ENCODE data around the gene GTF3C1. TPM values are rescaled to one million over a fixed set of nuclear protein-coding genes. Genes with fewer than 3 reads are reported as not detected.

Gene GTF3C1
- total RNA-seq, 2 donors from 2014 or later, result 45.8 to 48.8 TPM

- ATAC-seq, result no peak
- intact Hi-C loops (cut with DNase I, micrococcal nuclease), result no loop called here
- DNase-seq, result no peak
Measured at GRCh38 chr16:27474921-27475320, 74.8 kb downstream of the GTF3C1 start.

GRCh38 chr16:27474041-27474440, 75.7 kb downstream of the GTF3C1 start:
- intact Hi-C loops (cut with DNase I, micrococcal nuclease), result no loop called here
- ATAC-seq (no peak), DNase-seq (no peak)

- no peak for DNase-seq
- intact Hi-C loops (cut with DNase I, micrococcal nuclease), result no loop called here
- no peak for ATAC-seq
Measured at GRCh38 chr16:27473101-27473900, 76.4 kb downstream of the GTF3C1 start.

GRCh38 chr16:27472091-27473020, 77.4 kb downstream of the GTF3C1 start:
- intact Hi-C loops (cut with DNase I, micrococcal nuclease), result no loop called here
- DNase-seq (no peak), ATAC-seq (no peak)

- no peak for DNase-seq
- intact Hi-C loops (cut with DNase I, micrococcal nuclease), result no loop called here
- no peak for ATAC-seq
Measured at GRCh38 chr16:27471661-27472060, 78.1 kb downstream of the GTF3C1 start.

- DNase-seq, result no peak
- intact Hi-C loops (cut with DNase I, micrococcal nuclease), result no loop called here
- ATAC-seq, result no peak
Measured at GRCh38 chr16:27470567-27471431, 78.9 kb downstream of the GTF3C1 start.

- DNase-seq, result no peak
- no peak for ATAC-seq
- intact Hi-C loops (cut with DNase I, micrococcal nuclease), result no loop called here
Measured at GRCh38 chr16:27468941-27469531, 80.7 kb downstream of the GTF3C1 start.

- ATAC-seq (no peak), DNase-seq (no peak)
- intact Hi-C loops (cut with DNase I, micrococcal nuclease), result no loop called here
Measured at GRCh38 chr16:27465483-27465879, 84.2 kb downstream of the GTF3C1 start.

GRCh38 chr16:27464626-27465482, 84.9 kb downstream of the GTF3C1 start:
- DNase-seq (no peak), ATAC-seq (no peak)
- intact Hi-C loops (cut with DNase I, micrococcal nuclease), result no loop called here

GRCh38 chr16:27463741-27464591, 85.7 kb downstream of the GTF3C1 start:
- no peak for DNase-seq
- no peak for ATAC-seq
- intact Hi-C loops (cut with DNase I, micrococcal nuclease), result no loop called here

- intact Hi-C loops (cut with DNase I, micrococcal nuclease), result no loop called here
- DNase-seq, result no peak
- no peak for ATAC-seq
Measured at GRCh38 chr16:27462846-27463682, 86.6 kb downstream of the GTF3C1 start.

GRCh38 chr16:27462200-27462845, 87.4 kb downstream of the GTF3C1 start:
- no peak for DNase-seq
- intact Hi-C loops (cut with DNase I, micrococcal nuclease), result no loop called here
- no peak for ATAC-seq

- no peak for DNase-seq
- no peak for ATAC-seq
- intact Hi-C loops (cut with DNase I, micrococcal nuclease), result no loop called here
Measured at GRCh38 chr16:27461483-27462171, 88.1 kb downstream of the GTF3C1 start.

GRCh38 chr16:27460663-27461482, 88.8 kb downstream of the GTF3C1 start:
- DNase-seq, result no peak
- intact Hi-C loops (cut with DNase I, micrococcal nuclease), result no loop called here

More at GRCh38 chr16:27460663-27461482, 88.8 kb downstream of the GTF3C1 start:
- ATAC-seq, result no peak

Data from left colon (tissue), 2 donors.